Stimulated activated naive B cell treated with anti-CD40 and anti-IgM and Interleukin-4, amounts not matched to agents 10 μg/mL and 1 μg/mL and 100 μg/mL, for 72 hours (primary cell): ENCODE results near the gene KCTD4.
A peak's percentile ranks its signal among the peaks of the same experiment; 100 is the strongest.

Experiments used
- ATAC-seq, 2 donors: fragments of 150-1000 bp; cut with Tn5 transposase; replicated peaks; 2 replicates each; pipeline ENCODE4 v1.10.0; 2021; ENCODE audit warnings: moderate library complexity in 1 of 2
- DNase-seq: peaks from one replicate; pipeline ENCODE4 v3.0.0; 2021
- H3K27ac Mint-ChIP-seq: one replicate; pipeline ENCODE4 v1.8.0; 2022; ENCODE audit warnings: mild to moderate bottlenecking, mixed read lengths
- H3K27me3 Mint-ChIP-seq, 2 donors: one replicate each; pipeline ENCODE4 v1.8.0; 2022; ENCODE audit warnings: mixed read lengths in 2 of 2
- H3K36me3 Mint-ChIP-seq, 2 donors: one replicate each; pipeline ENCODE4 v1.8.0; 2022; ENCODE audit warnings: mixed read lengths in 2 of 2, mild to moderate bottlenecking in 1 of 2
- H3K4me1 Mint-ChIP-seq, 2 donors: one replicate each; pipeline ENCODE4 v1.8.0; 2022; ENCODE audit warnings: mixed read lengths in 2 of 2, mild to moderate bottlenecking in 1 of 2
- H3K4me3 Mint-ChIP-seq, 2 donors: one replicate each; pipeline ENCODE4 v1.8.0; 2022; ENCODE audit warnings: mild to moderate bottlenecking in 2 of 2, mixed read lengths in 2 of 2, moderate library complexity in 1 of 2
- H3K9me3 Mint-ChIP-seq, 2 donors: one replicate each; pipeline ENCODE4 v1.8.0; 2022; ENCODE audit warnings: mixed read lengths in 2 of 2, mild to moderate bottlenecking in 1 of 2

KCTD4 gene

DNA sequence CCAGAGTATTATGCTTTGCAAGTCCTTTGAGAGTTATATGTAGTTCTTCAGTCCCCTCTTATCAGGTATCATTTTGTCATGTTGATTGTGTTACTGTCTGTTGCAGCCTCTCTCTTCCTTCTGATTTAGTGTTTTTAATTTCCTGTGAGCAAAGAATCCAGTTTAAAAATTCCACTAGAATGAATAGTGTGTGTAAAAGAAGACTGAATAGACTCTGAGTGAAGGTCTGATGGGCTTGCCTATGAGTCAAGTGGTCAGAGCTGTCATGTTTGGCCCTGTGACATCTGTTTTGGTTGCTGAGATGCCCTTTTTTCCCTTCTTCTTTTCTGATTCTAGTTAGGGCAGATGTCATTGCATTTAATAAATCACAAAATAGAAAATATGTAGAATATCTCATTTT is 23.3 kb upstream of the KCTD4 start:
- H3K4me1 Mint-ChIP-seq: peaks cover 4 to 6% of the 10 kb centered on the region in 2 donors
- DNase-seq (no peak), ATAC-seq (no peak)
- no peaks in the 10 kb centered on the region for H3K9me3 Mint-ChIP-seq
- no peak overlapping the region for H3K27ac Mint-ChIP-seq
- H3K27me3 Mint-ChIP-seq: no peaks in the 10 kb centered on the region
- peaks cover 18 to 27% of the 10 kb centered on the region in 2 donors for H3K36me3 Mint-ChIP-seq
- no peak overlapping the region for H3K4me3 Mint-ChIP-seq

DNA sequence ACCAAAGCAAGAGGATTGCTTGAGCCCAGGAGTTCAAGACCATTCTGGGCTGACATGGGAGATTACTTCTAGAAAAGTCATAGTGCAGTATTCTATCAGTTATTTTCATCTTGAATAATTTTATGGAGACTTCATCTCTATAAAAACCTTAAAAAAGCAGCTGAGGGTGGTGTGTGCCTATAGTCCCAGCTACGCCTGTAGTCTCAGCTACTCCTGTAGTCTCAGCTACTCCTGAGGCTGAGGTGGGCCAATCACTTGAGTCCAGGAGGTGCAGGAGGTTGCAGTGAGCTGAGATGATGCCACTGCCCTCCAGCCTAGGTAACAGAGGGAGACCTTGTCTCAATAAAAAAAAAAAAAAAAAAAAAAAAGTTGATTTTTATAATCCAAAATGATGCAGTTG is 22.1 kb upstream of the KCTD4 start:
- peaks cover 7 to 19% of the 10 kb centered on the region in 2 donors for H3K36me3 Mint-ChIP-seq

DNA sequence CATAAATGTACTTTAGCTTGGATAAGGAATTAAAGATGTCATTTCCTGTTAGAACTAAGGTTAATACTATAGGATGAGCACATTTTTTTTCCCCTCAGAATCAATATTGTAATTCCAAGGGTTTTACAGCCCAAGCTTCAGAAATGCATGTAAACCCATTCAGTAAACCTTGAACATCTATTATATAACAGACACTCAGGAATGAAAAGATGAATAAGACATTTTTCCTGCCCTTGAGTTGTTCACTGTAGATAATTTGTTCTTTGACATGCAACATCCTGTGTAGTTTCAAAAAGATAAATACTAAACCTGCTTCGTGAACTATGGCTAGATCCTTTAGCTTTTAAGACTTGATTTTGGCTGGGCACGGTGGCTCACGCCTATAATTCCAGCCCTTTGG is 21.7 kb upstream of the KCTD4 start:
- no peak for DNase-seq
- H3K9me3 Mint-ChIP-seq: no peaks in the 10 kb centered on the region
- H3K36me3 Mint-ChIP-seq: peaks cover 5 to 18% of the 10 kb centered on the region in 2 donors
- H3K4me1 Mint-ChIP-seq: peaks cover 12 to 20% of the 10 kb centered on the region in 2 donors
- ATAC-seq: no peak
- H3K4me3 Mint-ChIP-seq: no peak overlapping the region
- H3K27me3 Mint-ChIP-seq: no peaks in the 10 kb centered on the region
- no peak overlapping the region for H3K27ac Mint-ChIP-seq

More for the DNA sequence above, 22.1 kb upstream of the KCTD4 start:
- Mint-ChIP-seq H3K27ac (no peak overlapping the region), H3K9me3 (no peaks in the 10 kb centered on the region), H3K4me1 (peaks cover 10 to 16% of the 10 kb centered on the region in 2 donors), H3K4me3 (no peak overlapping the region), H3K27me3 (no peaks in the 10 kb centered on the region)
- ATAC-seq (no peak), DNase-seq (no peak)

DNA sequence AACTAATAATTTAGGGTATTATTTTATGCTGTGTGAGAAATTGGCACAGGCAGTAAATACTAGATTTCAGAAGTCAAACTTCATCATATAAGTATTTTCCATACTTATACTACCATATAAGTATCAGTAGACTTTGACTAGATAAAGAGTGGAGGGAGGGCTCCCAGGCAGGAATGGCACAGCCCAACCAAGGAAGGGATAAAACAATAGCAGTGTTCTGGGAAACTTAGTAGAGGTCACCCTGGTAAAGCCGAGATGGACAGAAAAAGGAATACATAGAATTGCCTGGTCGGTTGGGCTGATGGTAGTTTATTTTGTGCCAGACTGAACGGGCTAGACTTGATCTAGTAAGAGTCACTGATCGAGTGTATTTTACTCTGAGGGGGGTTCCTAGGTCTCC is 19.6 kb upstream of the KCTD4 start:
- H3K27me3 Mint-ChIP-seq: no peaks in the 10 kb centered on the region
- H3K27ac Mint-ChIP-seq: no peak overlapping the region

DNA sequence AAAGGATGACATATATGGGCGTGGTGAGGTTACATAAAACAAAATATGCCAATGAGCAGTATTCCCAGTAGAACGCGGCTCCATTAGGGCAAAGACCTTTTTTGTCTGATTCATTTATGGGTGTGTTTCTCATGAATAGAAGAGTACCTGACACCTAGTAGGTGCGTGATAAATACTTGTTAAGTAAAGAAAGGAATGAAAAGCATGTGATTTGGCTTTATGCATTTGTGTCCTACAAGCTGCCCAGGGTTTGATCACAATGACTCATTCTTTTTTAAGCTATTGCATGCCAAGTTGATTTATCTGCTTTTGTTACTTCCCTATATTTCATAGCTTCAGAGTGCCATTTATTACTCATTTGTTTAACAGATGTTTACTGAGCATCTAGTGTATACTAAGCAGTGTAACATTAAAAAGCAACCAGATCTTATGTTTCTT is 19.1 kb upstream of the KCTD4 start:
- no peak overlapping the region for H3K4me3 Mint-ChIP-seq
- H3K9me3 Mint-ChIP-seq: no peaks in the 10 kb centered on the region
- peaks cover 19 to 32% of the 10 kb centered on the region in 2 donors for H3K4me1 Mint-ChIP-seq
- H3K27ac Mint-ChIP-seq: no peak overlapping the region
- H3K27me3 Mint-ChIP-seq: no peaks in the 10 kb centered on the region
- DNase-seq (no peak), ATAC-seq (peak; percentile 83 to 89)
- peaks cover 7 to 22% of the 10 kb centered on the region in 2 donors for H3K36me3 Mint-ChIP-seq

More for the DNA sequence above, 19.6 kb upstream of the KCTD4 start:
- Mint-ChIP-seq H3K4me3 (no peak overlapping the region), H3K9me3 (no peaks in the 10 kb centered on the region), H3K4me1 (peaks cover 19 to 32% of the 10 kb centered on the region in 2 donors), H3K36me3 (peaks cover 7 to 22% of the 10 kb centered on the region in 2 donors)
- no peak for DNase-seq
- no peak for ATAC-seq

DNA sequence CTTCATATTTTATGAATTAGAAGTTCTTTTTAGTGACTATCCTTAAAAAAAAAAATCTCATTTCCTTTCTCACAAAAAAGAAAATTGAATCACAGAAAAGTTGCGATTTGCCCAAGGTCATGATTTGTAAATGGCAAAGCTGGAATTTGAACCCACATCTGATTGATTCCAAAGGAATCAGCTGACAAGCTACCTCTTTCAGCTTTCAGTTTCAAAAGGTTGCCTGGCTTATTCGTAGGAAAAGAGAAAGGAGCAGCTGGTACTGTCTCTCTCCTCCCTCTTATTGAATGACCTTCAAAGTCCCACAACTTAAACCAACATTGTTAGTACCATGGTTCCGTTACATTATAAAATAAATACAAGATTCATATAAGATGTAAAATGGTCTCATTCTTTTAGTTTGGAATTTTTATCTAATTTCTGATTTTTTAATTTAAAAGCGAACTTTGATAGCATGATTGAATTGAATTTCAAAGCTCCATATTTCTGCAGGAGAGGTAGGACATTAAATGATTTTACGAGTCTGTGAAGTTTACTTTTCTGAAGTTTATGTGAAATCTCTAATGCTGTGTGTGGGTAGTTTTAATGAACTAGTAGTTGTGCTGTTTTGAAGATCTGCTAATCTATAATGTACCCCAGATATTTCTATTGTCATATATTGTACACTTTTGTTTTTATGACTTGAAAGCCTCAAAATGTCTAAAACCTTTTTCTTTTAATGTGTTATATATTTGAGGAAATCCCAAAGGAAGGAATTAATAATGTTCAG is 18.5 kb upstream of the KCTD4 start:
- Mint-ChIP-seq H3K4me3 (no peak overlapping the region), H3K9me3 (no peaks in the 10 kb centered on the region), H3K36me3 (peaks cover 7 to 22% of the 10 kb centered on the region in 2 donors), H3K4me1 (peaks cover 19 to 32% of the 10 kb centered on the region in 2 donors), H3K27me3 (no peaks in the 10 kb centered on the region), H3K27ac (no peak overlapping the region)
- DNase-seq: no peak
- no peak for ATAC-seq

DNA sequence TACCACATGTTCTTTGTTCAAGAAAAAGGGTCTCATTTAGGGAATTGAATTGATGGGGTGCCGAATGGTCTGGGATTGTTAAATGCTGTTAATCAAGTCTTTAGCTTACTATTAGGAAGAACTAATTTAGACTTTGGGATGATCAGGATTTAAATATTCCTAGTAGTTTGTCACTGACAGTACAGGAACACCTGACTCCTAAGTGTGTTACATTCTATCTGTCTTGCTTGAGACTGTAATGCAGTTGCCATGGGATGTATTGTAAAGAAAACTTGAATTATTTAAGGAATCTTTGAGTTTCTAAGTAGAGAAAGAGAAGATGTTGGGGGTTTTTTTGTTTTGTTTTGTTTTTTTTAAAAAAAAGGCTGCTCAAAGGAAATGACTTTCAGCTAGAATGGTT is 17.8 kb upstream of the KCTD4 start:
- peak overlapping the region; percentile 14 for H3K27ac Mint-ChIP-seq
- peaks cover 7 to 22% of the 10 kb centered on the region in 2 donors for H3K36me3 Mint-ChIP-seq
- no peaks in the 10 kb centered on the region for H3K27me3 Mint-ChIP-seq
- no peaks in the 10 kb centered on the region for H3K9me3 Mint-ChIP-seq
- H3K4me3 Mint-ChIP-seq: no peak overlapping the region
- no peak for ATAC-seq
- DNase-seq: no peak
- peaks cover 19 to 32% of the 10 kb centered on the region in 2 donors for H3K4me1 Mint-ChIP-seq

DNA sequence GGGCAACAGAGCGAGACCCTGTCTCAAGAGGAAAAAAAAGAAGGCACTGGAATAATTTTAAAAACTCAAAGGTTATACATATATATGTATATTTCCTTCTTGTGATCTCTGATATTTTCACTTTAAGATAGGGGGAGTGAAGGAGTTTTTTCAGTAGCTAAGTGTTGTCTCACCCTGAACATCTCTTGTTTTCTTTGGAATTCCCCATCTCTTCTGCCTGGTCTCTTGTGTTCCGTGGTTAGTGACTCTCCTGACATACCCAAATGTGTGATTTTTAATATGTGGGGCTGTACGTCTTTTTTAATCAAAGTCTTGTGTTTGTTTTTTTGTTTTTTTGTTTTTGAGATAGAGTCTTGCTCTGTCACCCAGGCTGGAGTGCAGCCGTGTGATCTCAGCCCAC is 15.3 kb upstream of the KCTD4 start:
- Mint-ChIP-seq H3K27ac (peak overlapping the region; percentile 61), H3K36me3 (peaks cover 15 to 29% of the 10 kb centered on the region in 2 donors), H3K27me3 (no peaks in the 10 kb centered on the region), H3K4me3 (no peak overlapping the region), H3K4me1 (peaks cover 18 to 32% of the 10 kb centered on the region in 2 donors), H3K9me3 (no peaks in the 10 kb centered on the region)
- ATAC-seq: peak; percentile 45 to 66
- no peak for DNase-seq

DNA sequence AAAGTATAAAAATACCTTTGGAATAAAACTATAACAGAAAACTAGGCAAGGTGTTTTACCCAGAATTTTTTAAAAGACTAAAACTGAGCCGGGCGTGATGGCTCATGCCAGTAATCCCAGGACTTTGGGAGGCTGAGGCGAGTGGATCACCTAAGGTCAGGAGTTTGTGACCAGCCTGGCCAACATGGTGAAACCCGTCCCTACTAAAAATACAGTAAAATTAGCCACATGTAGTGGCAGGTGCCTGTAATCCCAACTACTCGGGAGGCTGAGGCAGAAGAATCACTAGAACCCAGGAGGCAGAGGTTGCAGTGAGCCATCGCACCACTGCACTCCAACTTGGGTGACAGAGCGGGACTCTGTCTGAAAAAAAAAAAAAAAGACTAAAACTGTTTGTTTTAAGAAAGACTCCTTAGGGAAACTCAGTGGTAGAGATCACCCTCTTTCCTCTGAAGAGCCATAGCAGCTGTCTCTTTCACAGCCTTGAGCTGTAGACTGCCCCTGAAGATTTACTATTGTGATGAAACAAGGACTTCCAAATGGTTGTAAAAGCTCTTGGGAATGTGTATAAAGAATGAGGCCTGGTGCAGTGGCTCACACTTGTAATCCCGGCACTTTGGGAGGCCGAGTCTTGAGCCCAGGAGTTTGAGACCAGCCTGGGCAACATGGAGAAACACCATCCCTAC is 14.7 kb upstream of the KCTD4 start:
- Mint-ChIP-seq H3K27me3 (no peaks in the 10 kb centered on the region), H3K4me3 (no peak overlapping the region), H3K9me3 (no peaks in the 10 kb centered on the region), H3K27ac (peak overlapping the region; percentile 61), H3K36me3 (peaks cover 17 to 29% of the 10 kb centered on the region in 2 donors), H3K4me1 (peaks cover 16 to 32% of the 10 kb centered on the region in 2 donors)
- DNase-seq (no peak), ATAC-seq (no peak)

DNA sequence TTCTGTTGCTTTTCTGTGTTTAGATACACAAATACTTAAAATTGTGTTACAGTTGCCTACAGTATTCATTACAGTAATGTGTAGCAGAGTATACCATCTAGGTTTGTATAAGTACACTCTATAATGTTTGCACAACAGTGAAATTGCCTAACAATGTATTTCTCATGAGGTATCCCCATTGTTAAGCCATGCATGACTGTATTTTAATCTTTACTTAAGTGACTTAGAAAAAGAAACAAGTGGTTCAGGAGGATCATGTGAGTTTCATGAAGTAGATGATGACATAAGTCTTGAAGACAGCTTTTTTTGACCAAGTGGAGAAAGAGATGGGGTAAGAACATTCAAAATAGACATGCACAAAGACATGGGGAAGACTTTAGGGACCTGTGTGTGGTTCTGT is 8.4 kb upstream of the KCTD4 start:
- Mint-ChIP-seq H3K4me1 (peaks cover 19 to 24% of the 10 kb centered on the region in 2 donors), H3K36me3 (peaks cover 35 to 49% of the 10 kb centered on the region in 2 donors), H3K27ac (no peak overlapping the region), H3K27me3 (no peaks in the 10 kb centered on the region), H3K4me3 (no peak overlapping the region), H3K9me3 (peaks cover 6 to 9% of the 10 kb centered on the region in 2 donors)
- DNase-seq (no peak), ATAC-seq (no peak)

DNA sequence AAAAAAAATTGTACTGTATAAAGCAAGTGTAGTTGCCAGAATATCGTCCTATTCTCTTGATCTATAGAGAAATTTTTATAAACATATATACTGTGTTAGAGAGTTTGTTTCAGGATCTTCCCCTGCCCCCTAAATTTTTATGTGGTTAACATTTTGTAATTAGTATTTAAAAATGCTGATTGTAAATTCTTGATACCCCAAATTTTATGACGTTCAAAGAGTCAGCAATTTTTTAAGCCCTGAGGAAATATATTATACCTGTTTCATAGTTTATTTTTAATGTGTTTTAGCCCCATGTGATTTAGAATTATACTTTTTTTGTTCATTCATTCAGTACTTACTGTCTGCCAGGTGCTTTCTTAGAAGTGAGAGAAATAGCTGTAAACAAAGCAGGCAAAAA is 7.3 kb upstream of the KCTD4 start:
- peaks cover 35 to 49% of the 10 kb centered on the region in 2 donors for H3K36me3 Mint-ChIP-seq
- no peak overlapping the region for H3K27ac Mint-ChIP-seq
- H3K4me1 Mint-ChIP-seq: peaks cover 19 to 24% of the 10 kb centered on the region in 2 donors
- DNase-seq (no peak), ATAC-seq (no peak)
- H3K27me3 Mint-ChIP-seq: no peaks in the 10 kb centered on the region
- H3K4me3 Mint-ChIP-seq: no peak overlapping the region
- peaks cover 6 to 9% of the 10 kb centered on the region in 2 donors for H3K9me3 Mint-ChIP-seq

DNA sequence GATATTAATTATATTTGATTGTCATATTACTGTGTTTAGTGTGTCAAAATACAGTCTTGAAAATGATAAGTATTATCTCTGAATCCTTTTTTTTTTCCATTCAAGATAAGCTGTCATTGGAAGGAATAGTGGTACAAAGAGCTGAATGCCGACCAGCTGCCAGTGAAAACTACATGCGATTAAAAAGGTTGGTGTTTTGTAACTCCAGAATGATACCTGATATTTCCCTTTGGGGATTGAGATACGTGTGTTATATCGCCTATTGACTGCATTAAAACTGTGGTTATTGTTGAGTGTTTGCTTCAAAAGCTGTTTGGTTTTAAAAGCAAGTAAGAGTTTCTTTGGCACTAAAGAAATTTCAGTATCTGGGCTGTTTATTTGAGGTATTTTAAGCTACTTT is 6.5 kb upstream of the KCTD4 start:
- Mint-ChIP-seq H3K4me3 (no peak overlapping the region), H3K36me3 (peaks cover 35 to 46% of the 10 kb centered on the region in 2 donors), H3K9me3 (peaks cover 6 to 9% of the 10 kb centered on the region in 2 donors), H3K27ac (no peak overlapping the region), H3K4me1 (peaks cover 19 to 25% of the 10 kb centered on the region in 2 donors), H3K27me3 (no peaks in the 10 kb centered on the region)
- ATAC-seq: no peak
- DNase-seq: no peak

DNA sequence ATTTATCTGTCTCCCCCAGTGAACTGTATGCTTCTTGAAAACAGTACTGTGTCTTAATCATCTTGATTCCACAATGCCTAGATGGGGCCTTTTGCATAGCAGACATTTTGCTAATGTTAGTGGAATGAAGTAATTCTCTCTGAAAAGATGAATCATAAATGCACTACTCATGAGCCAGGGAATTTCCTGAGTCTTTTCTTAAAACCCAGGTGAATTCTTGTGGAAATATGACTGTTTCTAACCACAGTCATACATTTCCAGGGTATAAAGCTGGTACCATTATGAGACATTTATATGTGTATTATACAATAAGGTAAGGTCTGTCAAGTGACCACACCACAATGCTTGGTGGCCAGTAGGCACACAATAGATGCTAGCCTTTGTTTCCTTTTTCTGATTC is 5.5 kb upstream of the KCTD4 start:
- H3K4me1 Mint-ChIP-seq: peaks cover 19 to 29% of the 10 kb centered on the region in 2 donors
- H3K27ac Mint-ChIP-seq: peak overlapping the region; percentile 20
- H3K4me3 Mint-ChIP-seq: no peak overlapping the region
- peaks cover 6 to 9% of the 10 kb centered on the region in 2 donors for H3K9me3 Mint-ChIP-seq
- no peaks in the 10 kb centered on the region for H3K27me3 Mint-ChIP-seq
- ATAC-seq: peak; percentile 84 to 91
- peaks cover 38 to 53% of the 10 kb centered on the region in 2 donors for H3K36me3 Mint-ChIP-seq
- DNase-seq: no peak

DNA sequence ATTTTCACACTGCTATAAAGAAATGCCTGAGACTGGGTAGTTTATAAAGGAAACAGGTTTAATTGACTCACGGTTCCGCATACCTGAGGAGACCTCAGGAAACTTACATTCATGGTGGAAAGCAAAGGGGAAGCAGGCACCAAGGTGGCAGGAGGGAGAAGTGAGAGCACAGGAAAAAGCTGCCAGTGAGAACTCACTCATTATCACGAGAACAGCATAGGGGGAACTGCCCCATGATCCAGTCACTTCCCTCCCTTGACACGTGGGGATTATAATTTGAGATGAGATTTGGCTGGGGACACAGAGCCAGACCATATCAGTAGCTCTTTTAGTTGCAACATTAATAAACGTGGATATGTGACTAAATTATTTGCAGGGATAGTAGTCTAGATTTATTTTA is 4.3 kb upstream of the KCTD4 start:
- H3K4me3 Mint-ChIP-seq: no peak overlapping the region
- peaks cover 6 to 9% of the 10 kb centered on the region in 2 donors for H3K9me3 Mint-ChIP-seq
- H3K27me3 Mint-ChIP-seq: no peaks in the 10 kb centered on the region
- H3K36me3 Mint-ChIP-seq: peaks cover 29 to 55% of the 10 kb centered on the region in 2 donors
- peak overlapping the region; percentile 93 for H3K27ac Mint-ChIP-seq
- ATAC-seq: peak; percentile 51 to 59
- DNase-seq: peak; percentile 11
- H3K4me1 Mint-ChIP-seq: peaks cover 17 to 29% of the 10 kb centered on the region in 2 donors

DNA sequence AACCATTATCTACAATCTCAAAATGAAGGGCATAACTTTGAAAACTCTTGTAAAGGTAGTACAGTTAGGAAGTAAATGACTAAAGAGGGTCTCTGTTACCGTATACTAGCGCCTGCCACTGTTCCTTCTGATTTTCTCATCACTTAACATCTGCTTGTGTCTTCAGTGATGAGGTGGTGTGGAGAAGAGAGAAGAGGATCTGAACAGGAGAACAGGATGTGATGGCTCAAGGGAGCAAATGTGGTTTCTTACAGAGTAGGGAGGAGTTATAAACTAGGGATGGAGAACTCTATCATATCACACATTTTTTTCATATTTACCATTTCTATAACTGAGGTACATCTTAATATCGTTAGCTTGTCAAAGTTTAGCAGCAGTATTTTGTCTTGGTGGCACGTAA is 1.1 kb downstream of the KCTD4 start:
- no peak for DNase-seq
- Mint-ChIP-seq H3K27ac (no peak overlapping the region), H3K36me3 (peaks cover 23 to 48% of the 10 kb centered on the region in 2 donors)

More for the DNA sequence above, 1.1 kb downstream of the KCTD4 start:
- Mint-ChIP-seq H3K4me3 (no peak overlapping the region), H3K9me3 (peaks cover 2 to 4% of the 10 kb centered on the region in 2 donors), H3K27me3 (no peaks in the 10 kb centered on the region), H3K4me1 (peaks cover 14 to 29% of the 10 kb centered on the region in 2 donors)
- no peak for ATAC-seq
